EH (cell line): Measurements from ENCODE around the gene DNPEP.

ENCODE experiments used
- DNase-seq: peaks from one replicate; pipeline ENCODE4 v3.0.0-alpha.2; 2015; ENCODE audit warnings: low read depth

DNPEP gene

GRCh38 chr2:219387306-219388120, at the start of gene DNPEP:
DNPEP (minus strand) TSS chr2:219387912; CDS start chr2:219387794, 118 bp downstream.
- DNase-seq: peak; percentile 91

- no peak for DNase-seq
Observed at GRCh38 chr2:219437141-219437540, 49.4 kb upstream of the DNPEP start.

- no peak for DNase-seq
Observed at GRCh38 chr2:219436491-219436890, 48.8 kb upstream of the DNPEP start.

- DNase-seq: no peak
Observed at GRCh38 chr2:219435701-219436100, 48.0 kb upstream of the DNPEP start.

- no peak for DNase-seq
Observed at GRCh38 chr2:219434718-219435525, 47.2 kb upstream of the DNPEP start, which contains the start of gene SPEG. SPEG (plus strand) TSS chr2:219434843; CDS start chr2:219434978, 135 bp downstream.

GRCh38 chr2:219434468-219434717, 46.7 kb upstream of the DNPEP start:
- DNase-seq: no peak

- DNase-seq: peak; percentile 72
Observed at GRCh38 chr2:219433666-219434467, 46.2 kb upstream of the DNPEP start.

GRCh38 chr2:219430633-219431615, 43.2 kb upstream of the DNPEP start:
- peak; percentile 58 for DNase-seq

- no peak for DNase-seq
Observed at GRCh38 chr2:219429958-219430606, 42.4 kb upstream of the DNPEP start.

- peak; percentile 19 for DNase-seq
Observed at GRCh38 chr2:219428469-219428868, 40.8 kb upstream of the DNPEP start.

GRCh38 chr2:219426534-219427136, 38.9 kb upstream of the DNPEP start:
- no peak for DNase-seq

GRCh38 chr2:219426068-219426443, 38.3 kb upstream of the DNPEP start:
- no peak for DNase-seq

GRCh38 chr2:219425238-219426067, 37.7 kb upstream of the DNPEP start:
- DNase-seq: no peak

GRCh38 chr2:219423652-219424377, 36.1 kb upstream of the DNPEP start:
- no peak for DNase-seq

- no peak for DNase-seq
Observed at GRCh38 chr2:219422952-219423534, 35.3 kb upstream of the DNPEP start.

GRCh38 chr2:219421323-219421722, 33.6 kb upstream of the DNPEP start:
- no peak for DNase-seq

GRCh38 chr2:219420687-219421086, 33.0 kb upstream of the DNPEP start:
- no peak for DNase-seq
